Measurements from ENCODE around the gene STMN3. TPM values are rescaled to one million over a fixed set of nuclear protein-coding genes. Genes with fewer than 3 reads are reported as not detected.

STMN3 gene
- total and polyA plus RNA-seq, 2 donors from 2014 or later = 20.6 to 84.9 TPM

GRCh38 chr20:63689046-63690002 lies 36.1 kb upstream of the STMN3 start:
- peak in 1 of 5 donors; percentile 82 for DNase-seq
- H3K36me3 ChIP-seq (ENCODE audit: control insufficient read depth in 2 of 3, insufficient read depth in 3 of 3, low read length in 3 of 3) = no peaks in the 10 kb centered on the region
- intact Hi-C loops (cut with DNase I) = no loop called here
- peaks cover 0 to 21% (median 5%) of the 10 kb centered on the region in 3 donors for H3K4me1 ChIP-seq (ENCODE audit: control insufficient read depth in 2 of 3, insufficient read depth in 2 of 3, low read depth in 1 of 3, low read length in 3 of 3)
- no peak overlapping the region for H3K4me3 ChIP-seq (ENCODE audit: low read length in 3 of 3)
- no peaks in the 10 kb centered on the region for H3K27me3 ChIP-seq (ENCODE audit: control insufficient read depth, insufficient read depth, low read length)
- no peak for FAIRE-seq
- peak overlapping the region; percentile 92 for H3K27ac ChIP-seq (ENCODE audit: low read depth in 2 of 2, low read length in 2 of 2)
- no peak for TF ChIP-seq CTCF (IDR thresholded peaks at IDR 0.05; ENCODE audit: borderline replicate concordance, extremely low read depth, insufficient read depth)
- H3K9ac ChIP-seq (ENCODE audit: low read length in 3 of 3) = no peak overlapping the region
- H3K9me3 ChIP-seq (ENCODE audit: control insufficient read depth in 2 of 3, insufficient read depth in 1 of 3, low read length in 3 of 3) = no peaks in the 10 kb centered on the region

- TF ChIP-seq CTCF (IDR thresholded peaks at IDR 0.05; ENCODE audit: borderline replicate concordance, extremely low read depth, insufficient read depth) = no peak
- Histone ChIP-seq H3K9ac (ENCODE audit: low read length in 3 of 3) (no peak overlapping the region), H3K27me3 (ENCODE audit: control insufficient read depth, insufficient read depth, low read length) (no peaks in the 10 kb centered on the region), H3K4me3 (ENCODE audit: low read length in 3 of 3) (no peak overlapping the region), H3K36me3 (ENCODE audit: control insufficient read depth in 2 of 3, insufficient read depth in 3 of 3, low read length in 3 of 3) (no peaks in the 10 kb centered on the region), H3K27ac (ENCODE audit: low read depth in 2 of 2, low read length in 2 of 2) (peak overlapping the region; percentile 92), H3K9me3 (ENCODE audit: control insufficient read depth in 2 of 3, insufficient read depth in 1 of 3, low read length in 3 of 3) (no peaks in the 10 kb centered on the region), H3K4me1 (ENCODE audit: control insufficient read depth in 2 of 3, insufficient read depth in 2 of 3, low read depth in 1 of 3, low read length in 3 of 3) (peaks cover 0 to 21% (median 5%) of the 10 kb centered on the region in 3 donors)
- FAIRE-seq (no peak), DNase-seq (peak in 1 of 5 donors; percentile 79)
- intact Hi-C loops (cut with DNase I) = no loop called here
Measured at GRCh38 chr20:63688228-63689045, 35.2 kb upstream of the STMN3 start.

- Histone ChIP-seq H3K9me3 (ENCODE audit: control insufficient read depth in 2 of 3, insufficient read depth in 1 of 3, low read length in 3 of 3) (no peaks in the 10 kb centered on the region), H3K27me3 (ENCODE audit: control insufficient read depth, insufficient read depth, low read length) (no peaks in the 10 kb centered on the region), H3K36me3 (ENCODE audit: control insufficient read depth in 2 of 3, insufficient read depth in 3 of 3, low read length in 3 of 3) (no peaks in the 10 kb centered on the region), H3K4me3 (ENCODE audit: low read length in 3 of 3) (no peak overlapping the region), H3K9ac (ENCODE audit: low read length in 3 of 3) (no peak overlapping the region), H3K4me1 (ENCODE audit: control insufficient read depth in 2 of 3, insufficient read depth in 2 of 3, low read depth in 1 of 3, low read length in 3 of 3) (peaks cover 0 to 26% (median 5%) of the 10 kb centered on the region in 3 donors), H3K27ac (ENCODE audit: low read depth in 2 of 2, low read length in 2 of 2) (peak overlapping the region; percentile 92)
- no peak for TF ChIP-seq CTCF (IDR thresholded peaks at IDR 0.05; ENCODE audit: borderline replicate concordance, extremely low read depth, insufficient read depth)
- intact Hi-C loops (cut with DNase I) = no loop called here
- DNase-seq = peak in 1 of 5 donors; percentile 86
- no peak for FAIRE-seq
Measured at GRCh38 chr20:63687419-63688178, 34.4 kb upstream of the STMN3 start.

Data from kidney (tissue), 14 donors.